SKM-1 treated with dmso at 0.1 percent for 144 hours (cell line): ENCODE measurements around the gene CD248.
"Not testable (repeated sequence)": the region's sequence is repeated elsewhere in the genome, so short reads cannot be mapped to it uniquely, and the experiment has no call there.

Experiments used
- DNase-seq: peaks from one replicate; lab custom pipeline; 2025; ENCODE audit not compliant: unreplicated experiment; lab: John Stamatoyannopoulos, UW

The CD248 gene

GRCh38 chr11:66328302-66329144 lies 11.7 kb upstream of the CD248 start:
- peak; percentile 71 for DNase-seq

DNA sequence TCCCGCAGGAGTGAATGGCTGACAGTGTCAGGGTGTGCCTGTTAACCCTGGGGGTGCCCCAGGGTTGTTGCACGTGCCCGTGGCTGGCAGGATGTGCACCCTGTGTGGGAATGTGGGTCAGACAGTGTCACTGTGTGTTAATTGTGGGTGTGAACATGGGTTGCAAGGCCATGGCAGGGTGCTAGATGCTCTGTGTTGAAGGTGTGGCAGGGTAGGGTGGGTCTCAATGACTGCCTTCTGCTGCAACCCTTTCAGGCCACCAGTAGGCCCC lies 11.1 kb upstream of the CD248 start:
- DNase-seq, result no peak

GRCh38 chr11:66327171-66328030 lies 10.6 kb upstream of the CD248 start:
- DNase-seq, result no peak

DNA sequence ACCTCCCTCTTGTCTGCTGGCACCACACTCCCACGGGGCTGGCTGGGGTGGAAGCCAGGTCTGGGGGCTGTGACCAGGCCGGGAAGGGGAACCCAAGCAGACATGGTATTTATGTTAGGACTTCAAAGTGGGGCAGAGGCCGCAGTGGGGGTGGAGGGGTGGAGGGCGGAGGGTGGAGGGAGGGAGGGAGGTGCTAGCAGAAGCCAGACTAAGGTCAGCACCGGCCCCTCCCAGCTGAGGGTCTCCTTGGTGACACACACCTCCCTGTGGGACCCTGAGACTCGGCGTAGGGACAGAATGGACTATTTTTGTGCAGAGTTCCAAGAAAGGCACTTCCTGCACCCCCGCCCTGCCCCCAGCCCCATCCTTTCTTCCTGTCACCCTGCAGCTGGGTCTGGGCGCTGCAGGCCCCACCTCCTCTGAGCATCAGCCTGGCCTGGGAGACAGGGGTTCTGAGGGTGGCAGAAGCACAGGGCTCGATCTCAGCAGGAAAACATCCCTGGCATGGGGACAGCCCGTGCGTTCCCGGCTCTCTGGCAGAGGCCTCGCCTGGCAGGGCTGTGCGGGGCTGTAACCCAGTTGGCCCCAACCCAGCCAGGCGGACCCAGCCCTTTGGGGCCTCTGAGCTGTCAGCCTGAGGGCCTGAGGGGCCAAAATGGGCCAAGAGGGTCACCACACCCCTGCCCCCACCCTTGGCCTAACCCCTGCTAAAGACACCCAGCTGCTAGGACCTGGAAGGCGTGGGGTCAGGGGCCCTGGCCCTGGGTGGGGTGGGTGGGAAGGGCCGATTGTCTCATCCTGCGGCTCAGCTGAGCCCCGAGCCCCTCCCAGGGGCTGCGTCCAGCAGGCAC lies 9.6 kb upstream of the CD248 start:
- DNase-seq, result no peak

- DNase-seq, result no peak
Observed at GRCh38 chr11:66325263-66325671, 8.4 kb upstream of the CD248 start.

DNA sequence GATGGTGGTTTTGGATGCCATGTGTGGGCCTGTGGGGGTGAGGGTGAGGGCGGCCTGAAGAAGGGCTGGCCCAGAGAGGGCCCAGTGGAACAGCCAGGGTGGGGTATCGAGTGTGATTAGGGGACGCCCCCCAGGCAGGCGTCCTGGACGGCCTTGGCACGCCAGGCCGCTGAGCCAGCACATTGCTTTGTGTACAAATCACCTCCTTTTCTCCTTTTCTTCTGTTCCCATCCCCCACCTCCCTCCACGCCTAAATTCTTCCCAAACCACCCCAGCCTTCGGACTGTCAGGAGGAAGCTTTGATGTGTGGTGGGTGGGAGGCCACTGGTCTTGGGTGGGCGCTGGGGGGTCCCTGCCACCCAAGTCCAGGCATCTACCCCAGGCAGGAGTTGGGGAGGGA lies 7.8 kb upstream of the CD248 start:
- no peak for DNase-seq

DNA sequence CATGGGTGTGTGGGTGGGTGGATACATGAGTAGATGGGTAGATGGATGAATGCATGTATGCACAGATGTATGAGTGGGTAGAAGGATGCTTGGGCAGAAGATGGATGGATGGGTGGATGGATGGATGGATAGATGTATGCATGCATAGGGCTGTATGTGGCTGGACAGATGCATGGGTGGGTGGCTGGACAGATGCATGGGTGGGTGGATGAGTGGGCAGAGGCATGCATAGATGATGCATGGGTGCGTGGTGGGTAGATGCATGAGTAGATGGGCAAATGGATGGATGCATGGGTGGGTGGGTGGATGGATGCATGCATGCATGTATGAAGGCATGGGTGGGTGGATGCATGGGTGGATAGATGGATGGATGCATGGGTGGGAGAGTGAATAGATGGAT lies 6.8 kb upstream of the CD248 start:
- no peak for DNase-seq

- no peak for DNase-seq
Observed at GRCh38 chr11:66322732-66323427, 6.0 kb upstream of the CD248 start.

- DNase-seq, result no peak
Observed at GRCh38 chr11:66321606-66322005, 4.8 kb upstream of the CD248 start.

DNA sequence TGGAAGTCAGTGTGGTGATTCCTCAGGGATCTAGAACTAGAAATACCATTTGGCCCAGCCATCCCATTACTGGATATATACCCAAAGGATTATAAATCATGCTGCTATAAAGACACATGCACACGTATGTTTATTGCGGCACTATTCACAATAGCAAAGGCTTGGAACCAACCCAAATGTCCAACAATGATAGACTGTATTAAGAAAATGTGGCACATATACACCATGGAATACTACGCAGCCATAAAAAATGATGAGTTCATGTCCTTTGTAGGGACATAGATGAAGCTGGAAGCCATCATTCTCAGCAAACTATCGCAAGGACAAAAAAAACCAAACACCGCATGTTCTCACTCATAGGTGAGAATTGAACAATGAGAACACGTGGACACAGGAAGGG lies 3.9 kb upstream of the CD248 start:
- DNase-seq, result not testable (repeated sequence)

DNA sequence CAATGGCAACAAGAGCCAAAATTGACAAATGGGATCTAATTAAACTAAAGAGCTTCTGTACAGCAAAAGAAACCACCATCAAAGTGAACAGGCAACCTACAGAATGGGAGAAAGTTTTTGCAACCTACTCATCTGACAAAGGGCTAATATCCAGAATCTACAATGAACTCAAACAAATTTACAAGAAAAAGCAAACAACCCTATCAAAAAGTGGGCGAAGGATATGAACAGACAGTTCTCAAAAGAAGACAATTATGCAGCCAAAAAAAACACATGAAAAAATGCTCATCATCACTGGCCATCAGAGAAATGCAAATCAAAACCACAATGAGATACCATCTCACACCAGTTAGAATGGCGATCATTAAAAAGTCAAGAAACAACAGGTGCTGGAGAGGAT lies 3.4 kb upstream of the CD248 start:
- DNase-seq, result not testable (repeated sequence)

- no peak for DNase-seq
Observed at GRCh38 chr11:66318600-66318970, 1.7 kb upstream of the CD248 start.

GRCh38 chr11:66317723-66318599 lies 1.1 kb upstream of the CD248 start:
- DNase-seq, result peak; percentile 97

- no peak for DNase-seq
Observed at GRCh38 chr11:66317322-66317722, 478 bp upstream of the CD248 start.

GRCh38 chr11:66315921-66316811 lies 678 bp downstream of the CD248 start:
- no peak for DNase-seq

DNA sequence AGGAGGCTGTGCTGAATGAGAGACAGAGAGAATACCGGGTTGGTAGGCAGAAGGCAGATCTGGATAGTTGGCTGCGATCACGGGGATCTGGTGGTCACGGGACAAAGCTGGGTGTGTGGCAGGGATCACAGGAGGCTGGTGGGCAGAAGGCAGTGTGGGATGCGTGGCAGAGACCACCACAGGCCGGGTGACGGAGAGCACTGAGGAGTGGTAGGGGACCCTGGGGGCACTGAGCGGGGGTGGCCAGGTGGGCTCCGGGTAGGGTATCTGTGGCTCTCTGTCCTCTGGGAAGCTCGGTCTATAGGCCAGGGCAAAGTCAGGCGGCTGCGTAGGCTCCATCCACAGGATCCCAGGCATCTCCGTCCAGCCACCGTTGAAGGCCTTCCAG lies 1.4 kb downstream of the CD248 start:
- no peak for DNase-seq

DNA sequence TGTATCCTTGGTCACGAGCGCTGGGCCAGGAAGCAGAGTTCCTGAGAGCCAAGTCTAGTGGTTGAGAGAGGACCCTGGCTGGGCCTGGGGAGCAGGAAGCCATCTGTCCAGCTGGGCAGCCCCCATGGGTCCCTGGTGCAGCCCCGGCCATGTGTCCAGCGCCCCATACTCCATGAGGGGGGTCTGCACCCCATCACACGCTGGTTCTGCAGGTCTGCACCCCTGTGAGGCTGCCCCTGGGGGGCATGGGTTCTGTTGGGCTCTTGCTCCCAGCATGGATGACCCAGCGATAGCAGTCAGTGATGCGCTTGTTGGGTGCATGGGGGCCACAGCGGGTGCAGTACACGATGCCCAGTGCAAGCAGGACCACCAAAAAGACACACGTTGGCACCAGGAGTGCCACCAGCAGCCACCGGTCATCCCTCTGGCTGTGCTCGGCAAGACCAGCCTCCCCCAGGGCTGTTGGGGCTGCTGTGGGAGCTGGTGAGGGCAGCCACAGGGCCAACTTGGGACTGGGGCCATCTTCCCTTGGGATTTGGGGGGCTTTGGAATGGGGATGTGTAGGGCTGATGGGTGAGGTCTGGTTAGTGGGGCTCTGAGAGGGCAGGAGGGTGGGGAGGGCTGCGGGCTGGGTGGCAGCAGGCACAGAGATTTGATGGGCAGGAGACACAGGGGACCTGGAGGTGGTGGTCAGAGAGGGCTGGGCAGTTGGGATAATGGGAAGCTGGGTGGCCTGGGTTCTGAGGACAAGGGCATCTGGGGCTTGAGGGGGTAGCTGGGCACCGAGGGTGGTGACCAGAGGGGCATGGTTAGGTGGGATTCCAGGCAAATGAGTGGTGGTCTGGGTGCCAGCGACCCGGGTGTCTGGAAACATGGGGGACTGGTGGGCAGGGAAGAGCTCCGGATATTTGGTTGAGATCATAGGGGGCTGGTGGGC lies 2.0 kb downstream of the CD248 start:
- no peak for DNase-seq

- no peak for DNase-seq
Observed at GRCh38 chr11:66314186-66314501, 2.7 kb downstream of the CD248 start.
